TTC549 (cell line): ENCODE measurements around the gene PAPPA2.
"Not testable (repeated sequence)": the region's sequence is repeated elsewhere in the genome, so short reads cannot be mapped to it uniquely, and the experiment has no call there.

Experiments used
- FAIRE-seq: peaks from 2 replicates; lab custom pipeline; 2012; peaks lifted over from hg19 to GRCh38; lab: Jason Lieb, UNC

The PAPPA2 gene

GRCh38 chr1:176609556-176610408, 146.8 kb downstream of the PAPPA2 start:
- no peak for FAIRE-seq

DNA sequence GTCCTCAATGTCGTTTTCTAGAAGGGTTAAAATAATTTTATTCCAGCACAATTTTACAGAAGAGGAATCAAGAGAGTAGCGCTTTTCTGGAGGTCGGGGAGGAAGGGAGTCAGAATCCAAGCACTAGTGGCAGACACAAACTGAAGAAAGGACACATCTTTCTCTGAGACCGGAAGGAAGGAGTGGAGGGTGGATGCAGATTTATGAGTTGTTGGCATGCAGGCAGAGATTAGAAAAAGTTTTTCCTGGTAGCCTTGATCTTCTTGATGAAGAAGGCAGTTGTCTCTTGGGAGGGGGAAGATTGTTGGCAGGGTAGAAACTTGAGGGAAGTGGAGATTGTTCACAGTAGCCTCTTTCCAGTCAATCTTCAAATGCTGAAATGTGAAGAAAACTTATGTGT, 149.8 kb downstream of the PAPPA2 start:
- no peak for FAIRE-seq

DNA sequence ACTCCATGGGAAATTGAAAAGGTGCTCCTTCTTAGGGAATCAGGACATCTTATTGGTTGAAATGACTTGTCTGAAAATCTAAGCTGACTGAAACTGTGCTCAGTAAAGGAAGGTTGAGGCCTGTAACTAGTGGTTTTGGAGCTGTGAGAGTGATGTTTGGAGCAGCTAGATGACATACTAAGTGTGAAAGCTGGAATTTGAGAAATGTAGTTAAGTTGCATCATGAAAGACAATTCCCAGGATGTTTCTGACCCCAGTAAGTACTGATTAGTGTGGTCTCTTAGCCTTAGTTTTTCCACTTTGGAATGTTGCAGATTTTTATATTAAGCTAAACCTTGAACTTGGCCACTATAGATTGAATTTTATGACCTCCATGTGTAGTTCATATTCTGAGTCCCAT, 154.9 kb downstream of the PAPPA2 start:
- FAIRE-seq = no peak

DNA sequence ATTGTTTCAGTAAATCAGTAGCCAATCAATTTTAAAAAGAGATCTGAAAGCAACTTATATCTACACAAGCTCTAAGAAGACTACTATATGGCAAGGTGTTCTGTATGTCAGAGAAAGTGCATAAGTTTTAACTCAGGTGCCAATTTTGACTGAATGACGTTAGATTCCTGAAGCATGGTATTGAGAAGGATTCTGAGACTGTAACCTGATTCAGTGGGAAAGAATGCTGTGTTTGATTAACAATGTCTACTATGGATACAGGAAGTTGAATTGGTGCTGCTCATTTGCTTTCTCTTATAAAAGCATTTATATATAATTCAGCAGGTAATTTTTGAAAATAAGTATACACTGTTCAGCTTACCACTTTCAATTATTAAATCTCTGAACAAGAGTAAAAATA, 156.3 kb downstream of the PAPPA2 start:
- FAIRE-seq = no peak

DNA sequence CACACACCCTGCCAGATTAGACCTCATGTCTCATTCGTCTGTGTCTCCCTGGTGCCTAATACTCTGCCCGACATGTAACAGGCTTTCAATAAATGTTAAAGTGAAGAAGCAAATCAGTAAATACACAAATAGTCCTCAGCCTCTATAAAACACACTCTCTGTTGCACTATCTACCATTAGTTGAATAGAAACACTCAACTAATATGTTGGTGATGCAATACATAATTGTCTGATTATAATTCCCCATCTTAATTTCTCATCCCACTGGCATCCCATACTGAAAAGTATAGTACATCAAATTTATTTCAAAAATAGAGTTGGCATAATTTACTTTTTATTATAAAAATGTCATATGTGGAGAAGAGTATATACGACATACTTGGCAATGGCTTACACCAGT, 162.4 kb downstream of the PAPPA2 start:
- FAIRE-seq = no peak

DNA sequence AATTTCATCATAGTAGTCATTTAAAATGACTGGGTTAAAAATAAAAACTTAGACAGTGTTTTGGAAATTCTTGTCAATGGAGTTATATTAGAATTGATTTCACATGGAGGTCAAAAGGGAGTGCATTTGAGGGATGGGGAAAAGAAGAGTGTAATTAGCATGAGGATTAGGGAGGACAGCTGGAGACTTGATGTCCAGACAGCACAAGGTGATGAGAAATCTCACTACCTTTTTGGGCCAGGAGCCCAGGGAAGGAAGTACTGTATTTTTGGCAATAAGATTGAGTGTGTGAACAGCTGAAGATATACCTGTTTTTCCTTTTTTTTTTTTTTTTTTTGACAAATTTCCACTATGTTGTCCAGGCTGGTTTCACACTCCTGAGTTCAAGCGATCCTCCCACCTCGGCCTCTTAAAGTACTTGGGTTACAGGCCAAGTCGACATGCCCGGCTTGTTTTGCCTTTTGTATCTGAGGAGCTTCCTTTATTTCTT, 163.6 kb downstream of the PAPPA2 start:
- no peak for FAIRE-seq

- no peak for FAIRE-seq
Observed at GRCh38 chr1:176628775-176629174, 165.8 kb downstream of the PAPPA2 start.

DNA sequence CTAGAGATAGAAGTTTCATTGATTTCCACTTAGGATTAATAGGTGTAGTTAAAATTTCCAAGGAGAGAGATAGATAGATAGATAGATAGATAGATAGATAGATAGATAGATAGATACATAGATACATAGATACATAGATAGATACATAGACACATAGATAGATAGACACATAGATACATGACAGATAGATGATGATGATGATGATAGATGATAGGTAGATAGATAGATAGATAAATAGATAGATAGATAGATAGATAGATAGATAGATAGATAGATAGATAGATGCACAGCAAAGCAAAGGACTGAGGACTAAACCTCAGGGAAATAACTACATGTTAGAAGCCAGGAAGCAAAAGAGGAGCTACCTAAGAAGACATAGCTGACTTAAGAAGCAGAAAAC, 171.8 kb downstream of the PAPPA2 start:
- FAIRE-seq = not testable (repeated sequence)

DNA sequence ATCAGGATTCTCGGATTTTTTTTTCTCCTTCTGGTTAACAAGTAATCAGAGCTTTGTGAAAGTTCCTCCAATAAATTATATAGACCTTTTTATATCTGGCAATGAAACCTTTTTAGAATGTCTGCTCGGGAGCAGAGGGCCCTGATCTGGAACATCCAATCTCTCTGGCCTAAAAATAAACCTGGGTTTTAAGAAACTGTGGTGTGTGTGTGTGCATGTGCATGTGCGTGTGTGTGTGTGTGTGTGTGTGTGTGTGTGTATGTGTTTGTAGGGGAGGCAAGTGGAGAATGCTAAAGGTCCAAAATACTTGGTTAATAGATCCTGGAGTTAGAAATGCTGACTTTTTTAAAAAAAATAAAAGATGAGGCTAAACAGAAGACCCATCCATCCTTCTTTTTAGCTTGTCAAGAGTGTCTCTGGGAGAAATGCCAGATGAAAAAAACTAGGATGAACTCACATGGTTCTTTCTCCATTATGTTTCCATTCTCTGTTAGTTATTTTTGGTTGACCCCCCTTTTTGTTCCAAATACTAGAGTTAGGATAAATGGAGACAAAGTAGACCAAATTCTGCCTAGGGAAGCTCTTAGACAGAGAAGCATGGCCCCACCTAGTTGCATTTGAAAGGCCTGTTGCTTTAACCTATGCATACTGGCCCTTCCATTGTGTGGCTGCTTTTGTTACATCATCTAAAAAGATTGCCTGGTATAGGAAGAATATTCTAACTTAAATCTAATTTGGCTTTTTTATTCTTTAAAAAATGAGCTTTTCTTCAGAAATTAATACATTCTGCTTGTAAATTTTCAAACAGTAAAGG, 175.9 kb downstream of the PAPPA2 start:
- no peak for FAIRE-seq

DNA sequence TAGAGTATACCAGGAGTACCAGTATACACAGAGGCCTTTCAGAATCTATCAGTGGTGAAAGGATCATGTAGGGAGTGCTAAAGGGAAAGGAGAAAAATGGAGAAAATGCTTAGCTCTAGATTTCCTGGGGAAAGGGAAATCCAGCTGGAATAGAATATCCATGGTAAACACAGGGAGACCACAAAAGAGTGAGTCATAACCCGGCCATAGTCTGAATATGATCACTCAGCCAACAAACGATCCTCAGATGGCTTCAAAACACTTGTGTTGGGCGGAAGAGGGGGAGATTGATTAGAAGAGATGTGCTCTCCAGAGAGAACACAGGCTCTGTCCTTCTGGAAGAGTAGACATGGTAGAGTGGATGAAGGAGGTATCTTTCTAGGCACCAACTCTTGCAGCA, 180.6 kb downstream of the PAPPA2 start:
- no peak for FAIRE-seq

- peak; percentile 32 for FAIRE-seq
Observed at GRCh38 chr1:176648556-176648955, 185.6 kb downstream of the PAPPA2 start.

DNA sequence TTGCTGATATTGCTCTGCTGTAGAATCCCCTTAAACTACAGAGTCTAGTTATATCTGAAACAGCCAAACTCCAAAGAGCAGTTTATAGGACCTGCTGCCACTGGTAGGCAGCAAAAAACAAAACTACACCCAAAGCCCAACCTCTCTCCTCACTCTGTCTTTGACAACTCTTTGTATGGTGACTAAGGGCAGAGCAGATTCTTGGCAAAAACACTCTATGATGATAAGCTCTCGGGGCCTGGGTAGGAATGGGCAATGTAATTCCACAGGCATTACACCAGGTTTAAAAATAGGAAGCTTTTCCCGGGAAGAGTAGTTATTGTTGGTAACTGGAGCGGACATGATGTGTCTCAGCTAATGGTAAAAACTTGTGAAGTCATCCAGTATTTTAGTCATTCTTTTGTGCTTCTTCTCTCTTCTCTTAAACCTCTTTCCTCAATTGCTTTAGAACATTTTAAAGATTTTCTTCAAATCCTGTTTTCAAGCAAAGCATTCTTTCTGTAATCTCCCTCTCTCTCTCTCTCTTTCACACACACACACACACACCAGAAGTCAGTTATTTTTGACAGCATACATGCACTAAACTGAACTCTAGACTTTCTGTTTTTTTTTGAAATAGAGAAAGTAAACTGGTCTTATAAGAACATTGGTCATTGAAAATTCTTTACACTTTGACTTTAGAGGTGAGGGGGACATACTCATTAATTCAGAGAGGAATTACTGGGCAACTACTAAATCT, 193.5 kb downstream of the PAPPA2 start:
- FAIRE-seq = no peak

DNA sequence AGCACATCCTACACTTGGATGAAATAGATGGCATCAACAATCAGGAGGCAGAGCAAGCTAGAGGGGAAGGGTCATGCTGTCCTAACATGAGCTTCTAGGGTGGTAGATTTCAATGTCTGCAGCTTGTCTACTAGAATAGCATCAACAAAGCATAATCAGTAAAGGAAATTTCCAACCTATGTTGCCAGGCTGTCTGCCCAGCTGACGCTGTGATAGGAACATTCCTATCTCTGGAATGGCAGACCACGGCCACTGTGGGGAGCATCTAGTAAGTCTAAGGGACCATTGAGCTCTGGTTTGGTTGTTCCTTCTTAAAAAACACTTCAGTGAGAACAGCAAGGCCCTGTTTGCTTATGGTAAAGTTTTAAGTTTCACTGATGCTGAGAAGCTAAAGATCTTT, 206.8 kb downstream of the PAPPA2 start:
- no peak for FAIRE-seq

DNA sequence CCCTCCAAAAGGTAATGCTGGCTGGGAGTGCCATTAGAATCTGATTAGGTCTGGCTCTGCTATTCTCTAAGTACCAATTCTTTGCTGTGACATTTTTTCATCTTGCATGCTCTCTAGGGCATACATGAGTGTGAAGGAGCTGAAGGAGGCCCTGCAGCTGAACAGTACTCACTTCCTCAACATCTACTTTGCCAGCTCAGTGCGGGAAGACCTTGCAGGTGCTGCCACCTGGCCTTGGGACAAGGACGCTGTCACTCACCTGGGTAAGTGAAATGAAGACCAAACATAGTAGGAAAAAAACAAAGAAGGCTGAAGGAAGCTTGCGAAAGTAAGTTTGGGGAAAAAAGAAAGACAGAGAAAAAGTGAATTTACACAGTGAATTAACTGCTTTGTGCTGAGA, 207.9 kb downstream of the PAPPA2 start:
- no peak for FAIRE-seq

DNA sequence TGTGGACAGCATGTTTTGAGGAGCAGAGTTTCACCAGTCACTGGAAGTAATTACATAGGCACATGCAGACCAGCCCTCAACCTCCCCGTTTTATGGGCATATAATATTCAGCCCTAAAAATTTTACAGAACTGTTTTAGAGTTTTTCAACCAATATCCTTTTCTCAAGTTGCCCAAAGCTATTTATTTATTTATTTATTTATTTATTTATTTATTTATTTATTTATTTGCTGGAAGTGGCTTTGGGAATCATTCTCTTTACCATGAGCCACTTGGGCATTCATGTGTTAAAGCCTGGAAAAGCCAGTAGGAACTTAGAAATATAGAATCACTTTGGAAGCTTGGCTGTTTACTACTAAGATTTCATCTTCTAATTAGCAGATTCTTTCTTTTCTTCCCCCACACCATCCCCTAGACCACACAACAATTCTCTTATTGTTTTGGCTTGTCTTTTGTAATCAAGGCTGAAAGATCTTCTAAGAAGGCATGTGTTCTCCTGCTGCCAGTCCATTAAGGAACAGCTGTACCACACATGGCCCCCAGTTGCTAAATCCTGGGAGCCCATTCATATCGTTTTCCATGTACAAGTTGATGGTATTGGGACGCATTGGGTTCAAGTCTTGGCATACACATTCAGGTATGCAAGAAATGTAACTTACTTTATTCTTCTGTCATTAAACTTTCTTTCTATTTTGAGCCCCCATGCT, 220.0 kb downstream of the PAPPA2 start:
- FAIRE-seq = no peak

GRCh38 chr1:176691251-176692228, 228.6 kb downstream of the PAPPA2 start:
- FAIRE-seq = no peak

- FAIRE-seq = no peak
Observed at GRCh38 chr1:176692431-176692830, 229.5 kb downstream of the PAPPA2 start.

GRCh38 chr1:176692988-176693696, 230.2 kb downstream of the PAPPA2 start:
- no peak for FAIRE-seq

GRCh38 chr1:176693697-176694329, 230.8 kb downstream of the PAPPA2 start:
- no peak for FAIRE-seq

DNA sequence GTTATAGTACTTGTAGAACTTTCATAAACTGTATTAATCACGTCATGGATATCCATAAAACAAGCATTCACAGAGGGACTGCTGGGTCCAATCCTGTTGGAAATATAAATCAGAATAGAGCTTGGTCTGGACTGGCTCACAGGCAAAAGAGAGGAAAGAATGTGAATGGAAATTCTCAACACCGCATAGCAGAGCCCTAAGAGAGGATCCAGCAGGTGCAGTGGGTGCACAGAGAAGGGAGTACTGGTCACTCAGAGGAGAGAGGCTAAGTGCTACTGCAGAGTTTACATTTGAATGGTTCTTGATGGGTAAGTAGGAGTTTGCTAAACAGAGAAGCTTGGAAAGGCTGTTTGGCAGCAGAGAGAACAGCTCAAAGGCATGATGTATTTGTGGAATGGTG, 231.7 kb downstream of the PAPPA2 start:
- no peak for FAIRE-seq
